Measurements from ENCODE around the gene SLC41A2. TPM values are rescaled to one million over a fixed set of nuclear protein-coding genes. Genes with fewer than 3 reads are reported as not detected.

The SLC41A2 gene
- total RNA-seq, 1 experiment from 2014 or later, result 3.8 TPM

DNA sequence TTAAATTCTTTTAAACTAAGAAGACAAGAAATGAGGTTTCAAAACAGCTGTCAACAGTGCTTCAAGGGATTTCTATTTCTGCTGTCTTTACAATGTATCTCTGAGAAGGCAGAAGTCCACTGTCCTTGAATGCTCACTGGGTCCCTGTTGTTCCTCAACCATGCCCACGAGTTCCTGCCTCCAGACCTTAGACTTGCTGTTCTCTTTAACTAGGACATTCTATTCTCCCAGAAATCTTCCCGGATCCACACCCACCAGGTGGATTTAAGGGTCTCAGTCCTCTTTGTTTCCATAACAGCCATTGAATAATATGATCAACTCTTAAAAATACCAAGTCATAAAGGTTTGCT lies 6.7 kb upstream of the SLC41A2 start (continued):
- TF ChIP-seq, protein P1, sequence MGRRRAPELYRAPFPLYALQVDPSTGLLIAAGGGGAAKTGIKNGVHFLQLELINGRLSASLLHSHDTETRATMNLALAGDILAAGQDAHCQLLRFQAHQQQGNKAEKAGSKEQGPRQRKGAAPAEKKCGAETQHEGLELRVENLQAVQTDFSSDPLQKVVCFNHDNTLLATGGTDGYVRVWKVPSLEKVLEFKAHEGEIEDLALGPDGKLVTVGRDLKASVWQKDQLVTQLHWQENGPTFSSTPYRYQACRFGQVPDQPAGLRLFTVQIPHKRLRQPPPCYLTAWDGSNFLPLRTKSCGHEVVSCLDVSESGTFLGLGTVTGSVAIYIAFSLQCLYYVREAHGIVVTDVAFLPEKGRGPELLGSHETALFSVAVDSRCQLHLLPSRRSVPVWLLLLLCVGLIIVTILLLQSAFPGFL (CRISPR knock-in tag; IDR thresholded peaks at IDR 0.05; ENCODE audit: borderline replicate concordance), result no peak

DNA sequence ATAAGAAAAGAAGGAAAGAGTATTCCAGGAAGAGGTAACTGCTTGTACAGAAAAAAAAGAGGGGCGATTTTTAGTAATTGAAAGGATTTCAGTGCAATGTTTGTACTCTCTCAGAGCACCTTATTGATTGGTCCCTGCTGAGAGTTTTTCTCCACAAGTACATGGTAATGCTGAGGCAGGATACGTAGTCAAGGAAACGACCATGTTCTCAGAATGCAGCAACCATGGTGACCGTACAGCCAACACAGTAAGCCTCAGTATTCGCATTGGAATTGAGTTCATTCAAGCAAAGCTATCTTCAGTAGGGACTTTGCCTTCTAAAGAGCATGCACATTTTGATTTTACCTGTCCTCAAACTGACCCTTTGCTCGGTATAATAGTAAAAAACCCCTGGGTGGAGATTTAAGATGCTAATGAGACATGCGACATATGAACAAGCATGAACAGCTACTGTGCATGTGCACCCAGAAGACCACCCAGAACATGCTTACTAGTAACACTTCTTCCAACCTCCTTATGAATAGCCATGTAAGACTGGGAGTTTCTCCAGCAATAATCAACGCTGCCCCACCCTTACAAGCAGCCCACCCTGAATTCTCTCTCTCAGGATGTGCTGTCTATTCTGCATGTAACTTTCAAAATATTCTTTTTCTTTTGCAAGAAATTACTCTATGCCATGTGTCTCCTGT lies 6.2 kb upstream of the SLC41A2 start:
- DNase-seq (ENCODE audit: low spot score), result no peak
- POLR2A ChIA-PET, result no interaction called here
- peaks cover 12% of the 10 kb centered on the region for H3K4me1 Mint-ChIP-seq
- H3K27ac Mint-ChIP-seq, result no peak overlapping the region
- CTCF ChIA-PET, result no interaction called here
- TF ChIP-seq, protein P2, sequence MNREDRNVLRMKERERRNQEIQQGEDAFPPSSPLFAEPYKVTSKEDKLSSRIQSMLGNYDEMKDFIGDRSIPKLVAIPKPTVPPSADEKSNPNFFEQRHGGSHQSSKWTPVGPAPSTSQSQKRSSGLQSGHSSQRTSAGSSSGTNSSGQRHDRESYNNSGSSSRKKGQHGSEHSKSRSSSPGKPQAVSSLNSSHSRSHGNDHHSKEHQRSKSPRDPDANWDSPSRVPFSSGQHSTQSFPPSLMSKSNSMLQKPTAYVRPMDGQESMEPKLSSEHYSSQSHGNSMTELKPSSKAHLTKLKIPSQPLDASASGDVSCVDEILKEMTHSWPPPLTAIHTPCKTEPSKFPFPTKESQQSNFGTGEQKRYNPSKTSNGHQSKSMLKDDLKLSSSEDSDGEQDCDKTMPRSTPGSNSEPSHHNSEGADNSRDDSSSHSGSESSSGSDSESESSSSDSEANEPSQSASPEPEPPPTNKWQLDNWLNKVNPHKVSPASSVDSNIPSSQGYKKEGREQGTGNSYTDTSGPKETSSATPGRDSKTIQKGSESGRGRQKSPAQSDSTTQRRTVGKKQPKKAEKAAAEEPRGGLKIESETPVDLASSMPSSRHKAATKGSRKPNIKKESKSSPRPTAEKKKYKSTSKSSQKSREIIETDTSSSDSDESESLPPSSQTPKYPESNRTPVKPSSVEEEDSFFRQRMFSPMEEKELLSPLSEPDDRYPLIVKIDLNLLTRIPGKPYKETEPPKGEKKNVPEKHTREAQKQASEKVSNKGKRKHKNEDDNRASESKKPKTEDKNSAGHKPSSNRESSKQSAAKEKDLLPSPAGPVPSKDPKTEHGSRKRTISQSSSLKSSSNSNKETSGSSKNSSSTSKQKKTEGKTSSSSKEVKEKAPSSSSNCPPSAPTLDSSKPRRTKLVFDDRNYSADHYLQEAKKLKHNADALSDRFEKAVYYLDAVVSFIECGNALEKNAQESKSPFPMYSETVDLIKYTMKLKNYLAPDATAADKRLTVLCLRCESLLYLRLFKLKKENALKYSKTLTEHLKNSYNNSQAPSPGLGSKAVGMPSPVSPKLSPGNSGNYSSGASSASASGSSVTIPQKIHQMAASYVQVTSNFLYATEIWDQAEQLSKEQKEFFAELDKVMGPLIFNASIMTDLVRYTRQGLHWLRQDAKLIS (CRISPR knock-in tag; IDR thresholded peaks at IDR 0.05; ENCODE audit: borderline replicate concordance), result no peak
- TF ChIP-seq SMAD4 (CRISPR knock-in tag; IDR thresholded peaks at IDR 0.05) (no peak), ZBTB21 (CRISPR knock-in tag; IDR thresholded peaks at IDR 0.05; ENCODE audit: borderline replicate concordance) (no peak), CREM (CRISPR knock-in tag; IDR thresholded peaks at IDR 0.05) (no peak), PRRX2 (CRISPR knock-in tag; IDR thresholded peaks at IDR 0.05) (no peak), ZNF138 (CRISPR knock-in tag; conservative IDR thresholded peaks at IDR 0.05) (no peak), ZNF232 (CRISPR knock-in tag; IDR thresholded peaks at IDR 0.05) (no peak), CREB1 (CRISPR knock-in tag; IDR thresholded peaks at IDR 0.05) (no peak), ZNF416 (CRISPR knock-in tag; IDR thresholded peaks at IDR 0.05) (no peak)
- TF ChIP-seq, protein P3, sequence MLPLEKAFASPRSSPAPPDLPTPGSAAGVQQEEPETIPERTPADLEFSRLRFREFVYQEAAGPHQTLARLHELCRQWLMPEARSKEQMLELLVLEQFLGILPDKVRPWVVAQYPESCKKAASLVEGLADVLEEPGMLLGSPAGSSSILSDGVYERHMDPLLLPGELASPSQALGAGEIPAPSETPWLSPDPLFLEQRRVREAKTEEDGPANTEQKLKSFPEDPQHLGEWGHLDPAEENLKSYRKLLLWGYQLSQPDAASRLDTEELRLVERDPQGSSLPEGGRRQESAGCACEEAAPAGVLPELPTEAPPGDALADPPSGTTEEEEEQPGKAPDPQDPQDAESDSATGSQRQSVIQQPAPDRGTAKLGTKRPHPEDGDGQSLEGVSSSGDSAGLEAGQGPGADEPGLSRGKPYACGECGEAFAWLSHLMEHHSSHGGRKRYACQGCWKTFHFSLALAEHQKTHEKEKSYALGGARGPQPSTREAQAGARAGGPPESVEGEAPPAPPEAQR (CRISPR knock-in tag; IDR thresholded peaks at IDR 0.05), result no peak
- TF ChIP-seq, protein P4, sequence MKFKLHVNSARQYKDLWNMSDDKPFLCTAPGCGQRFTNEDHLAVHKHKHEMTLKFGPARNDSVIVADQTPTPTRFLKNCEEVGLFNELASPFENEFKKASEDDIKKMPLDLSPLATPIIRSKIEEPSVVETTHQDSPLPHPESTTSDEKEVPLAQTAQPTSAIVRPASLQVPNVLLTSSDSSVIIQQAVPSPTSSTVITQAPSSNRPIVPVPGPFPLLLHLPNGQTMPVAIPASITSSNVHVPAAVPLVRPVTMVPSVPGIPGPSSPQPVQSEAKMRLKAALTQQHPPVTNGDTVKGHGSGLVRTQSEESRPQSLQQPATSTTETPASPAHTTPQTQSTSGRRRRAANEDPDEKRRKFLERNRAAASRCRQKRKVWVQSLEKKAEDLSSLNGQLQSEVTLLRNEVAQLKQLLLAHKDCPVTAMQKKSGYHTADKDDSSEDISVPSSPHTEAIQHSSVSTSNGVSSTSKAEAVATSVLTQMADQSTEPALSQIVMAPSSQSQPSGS (CRISPR knock-in tag; IDR thresholded peaks at IDR 0.05; ENCODE audit: borderline replicate concordance, low read depth), result no peak
- TF ChIP-seq, protein P5, sequence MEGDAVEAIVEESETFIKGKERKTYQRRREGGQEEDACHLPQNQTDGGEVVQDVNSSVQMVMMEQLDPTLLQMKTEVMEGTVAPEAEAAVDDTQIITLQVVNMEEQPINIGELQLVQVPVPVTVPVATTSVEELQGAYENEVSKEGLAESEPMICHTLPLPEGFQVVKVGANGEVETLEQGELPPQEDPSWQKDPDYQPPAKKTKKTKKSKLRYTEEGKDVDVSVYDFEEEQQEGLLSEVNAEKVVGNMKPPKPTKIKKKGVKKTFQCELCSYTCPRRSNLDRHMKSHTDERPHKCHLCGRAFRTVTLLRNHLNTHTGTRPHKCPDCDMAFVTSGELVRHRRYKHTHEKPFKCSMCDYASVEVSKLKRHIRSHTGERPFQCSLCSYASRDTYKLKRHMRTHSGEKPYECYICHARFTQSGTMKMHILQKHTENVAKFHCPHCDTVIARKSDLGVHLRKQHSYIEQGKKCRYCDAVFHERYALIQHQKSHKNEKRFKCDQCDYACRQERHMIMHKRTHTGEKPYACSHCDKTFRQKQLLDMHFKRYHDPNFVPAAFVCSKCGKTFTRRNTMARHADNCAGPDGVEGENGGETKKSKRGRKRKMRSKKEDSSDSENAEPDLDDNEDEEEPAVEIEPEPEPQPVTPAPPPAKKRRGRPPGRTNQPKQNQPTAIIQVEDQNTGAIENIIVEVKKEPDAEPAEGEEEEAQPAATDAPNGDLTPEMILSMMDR (IDR thresholded peaks at IDR 0.05), result no peak
- H3K36me3 Mint-ChIP-seq, result no peaks in the 10 kb centered on the region
- H3K4me3 Mint-ChIP-seq, result no peak overlapping the region
- H3K27me3 Mint-ChIP-seq (ENCODE audit: low read depth), result peaks cover 13% of the 10 kb centered on the region
- H3K9me3 Mint-ChIP-seq, result peaks cover 6% of the 10 kb centered on the region
- ATAC-seq, result no peak

DNA sequence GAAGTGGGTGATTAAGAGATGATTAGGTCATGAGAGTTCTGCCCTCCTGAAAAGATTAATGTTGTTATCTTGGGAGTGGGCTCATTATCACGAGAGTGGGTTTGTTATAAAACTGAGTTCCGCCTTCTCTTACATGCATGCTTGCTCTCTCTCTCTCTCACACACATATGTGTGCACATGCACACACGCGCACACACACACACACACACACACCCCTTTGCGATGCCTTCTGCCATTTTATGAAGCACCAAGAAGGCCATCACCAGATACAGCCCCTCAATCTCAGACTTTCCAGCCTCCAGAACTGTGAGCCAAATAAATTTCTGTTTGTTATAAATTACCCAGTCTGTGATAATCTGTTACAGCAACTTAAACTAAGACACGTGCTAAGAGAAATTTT lies 5.7 kb upstream of the SLC41A2 start:
- Mint-ChIP-seq H3K27ac (no peak overlapping the region), H3K4me3 (no peak overlapping the region), H3K4me1 (peaks cover 18% of the 10 kb centered on the region), H3K36me3 (no peaks in the 10 kb centered on the region), H3K27me3 (ENCODE audit: low read depth) (peaks cover 19% of the 10 kb centered on the region), H3K9me3 (peaks cover 6% of the 10 kb centered on the region)
- TF ChIP-seq ZNF232 (CRISPR knock-in tag; IDR thresholded peaks at IDR 0.05), result no peak
- TF ChIP-seq, protein P6, sequence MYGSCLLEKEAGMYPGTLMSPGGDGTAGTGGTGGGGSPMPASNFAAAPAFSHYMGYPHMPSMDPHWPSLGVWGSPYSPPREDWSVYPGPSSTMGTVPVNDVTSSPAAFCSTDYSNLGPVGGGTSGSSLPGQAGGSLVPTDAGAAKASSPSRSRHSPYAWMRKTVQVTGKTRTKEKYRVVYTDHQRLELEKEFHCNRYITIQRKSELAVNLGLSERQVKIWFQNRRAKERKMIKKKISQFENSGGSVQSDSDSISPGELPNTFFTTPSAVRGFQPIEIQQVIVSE (CRISPR knock-in tag; IDR thresholded peaks at IDR 0.05; ENCODE audit: borderline replicate concordance), result no peak
- DNase-seq (ENCODE audit: low spot score) (no peak), ATAC-seq (no peak)
- ChIA-PET POLR2A (no interaction called here), CTCF (no interaction called here)
